Daoy (cell line): ENCODE measurements around the gene AGBL4. TPM values are rescaled to one million over a fixed set of nuclear protein-coding genes. Genes with fewer than 3 reads are reported as not detected.
"Not testable (repeated sequence)": the region's sequence is repeated elsewhere in the genome, so short reads cannot be mapped to it uniquely, and the experiment has no call there.

Source experiments
- DNase-seq: peaks from one replicate; pipeline ENCODE4 v3.0.0-alpha.2; 2015; ENCODE audit warnings: low read depth
- total RNA-seq: library from RNA; depleted of rRNA; stranded (reverse); fragments of >200 nt; shearing (Covaris generic); gene quantifications from 2 replicates; pipeline ENCODE4 v1.2.3, GENCODE V29; 2014

AGBL4 gene
- total RNA-seq, 1 experiment from 2014 or later = not detected

DNA sequence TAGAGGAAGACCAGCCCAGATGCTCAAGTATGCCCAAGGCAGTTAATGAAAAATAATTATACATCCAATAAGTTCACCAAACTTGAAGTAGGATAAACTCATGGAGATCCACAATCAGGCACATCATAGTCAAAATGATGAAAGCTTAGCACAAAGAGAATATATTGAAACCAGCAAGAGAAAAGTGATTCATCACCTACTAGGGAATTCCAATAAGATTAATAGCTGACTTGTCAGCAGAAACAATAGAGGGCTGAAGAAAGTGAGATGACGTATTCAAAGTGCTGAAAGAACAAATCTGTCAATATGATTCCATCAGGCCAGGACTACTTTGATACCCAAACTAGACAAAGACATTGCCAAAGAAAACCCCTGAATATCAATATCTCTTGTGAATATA, 995.4 kb downstream of the AGBL4 start:
- no peak for DNase-seq

DNA sequence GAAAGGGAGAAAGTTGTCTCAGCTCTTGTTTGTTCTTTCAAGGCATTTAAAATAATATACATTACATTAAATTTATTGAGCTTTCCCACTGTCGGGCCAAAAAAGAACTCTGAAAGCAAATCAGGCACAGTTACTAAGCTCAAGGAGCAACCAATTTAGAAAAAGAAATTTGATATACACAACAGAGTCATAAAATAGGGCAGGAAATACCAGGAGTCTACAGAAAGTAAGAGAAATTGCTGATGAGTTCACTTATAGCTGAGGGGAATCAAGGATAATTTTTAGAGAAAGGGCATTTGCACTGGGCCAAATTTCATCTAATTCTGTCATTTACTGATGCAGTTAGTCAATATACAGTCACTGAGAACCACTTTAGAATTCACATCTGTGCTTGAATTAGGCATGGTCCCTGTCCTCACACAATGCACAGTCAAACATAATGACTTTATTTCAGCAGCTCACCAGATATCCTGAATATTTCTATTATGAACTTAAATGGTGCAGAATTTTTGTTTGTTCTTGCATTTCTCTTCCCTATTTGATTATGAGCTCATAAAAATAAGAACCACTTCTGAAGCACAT, 997.4 kb downstream of the AGBL4 start:
- DNase-seq = no peak

DNA sequence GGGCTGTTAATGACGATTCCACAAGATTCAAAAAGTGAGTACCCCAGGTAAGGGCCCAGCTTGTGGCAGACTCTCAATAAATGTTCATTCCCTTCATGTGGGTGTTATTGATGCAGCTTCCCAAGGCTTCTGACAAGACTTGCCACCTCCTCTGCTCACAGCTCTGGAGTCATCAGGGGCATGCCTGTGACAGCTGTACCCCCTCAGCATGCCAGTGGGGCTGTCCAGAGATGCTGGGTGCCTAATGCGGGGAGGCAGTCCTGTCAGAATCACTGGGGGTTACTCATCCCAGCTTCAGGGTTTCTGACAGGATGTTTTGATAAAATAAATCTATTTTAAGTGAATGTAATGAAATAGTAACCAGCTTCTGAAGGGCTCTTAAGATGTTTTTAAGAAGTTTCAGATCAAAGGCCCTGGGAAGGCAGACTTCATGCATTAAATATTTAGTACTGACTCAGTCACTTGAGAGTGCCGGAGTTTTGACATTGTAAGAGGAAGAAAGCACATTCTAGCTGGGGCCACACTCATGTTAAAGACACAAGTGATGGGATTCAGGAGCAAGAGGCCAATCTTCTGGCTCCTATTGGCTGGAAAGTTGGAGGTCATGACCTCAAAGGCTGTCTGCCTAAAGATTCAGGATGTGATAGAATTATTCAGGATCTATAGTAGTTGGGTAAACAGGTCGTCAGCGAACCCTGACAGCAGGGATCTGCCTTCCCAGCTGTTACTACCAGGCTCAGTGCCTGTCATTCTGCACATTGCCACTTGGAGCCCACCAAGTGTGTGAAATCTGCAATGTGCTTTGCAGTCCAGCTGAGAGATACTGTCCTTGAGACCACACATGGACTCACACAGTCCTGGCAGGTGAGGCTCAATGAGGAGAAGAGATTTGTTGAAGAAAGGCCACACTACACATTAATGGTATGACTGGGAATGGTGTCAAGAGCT, 1007.5 kb downstream of the AGBL4 start:
- no peak for DNase-seq

- DNase-seq = no peak
These were observed 1010.7 kb downstream of the AGBL4 start for GRCh38 chr1:49013079-49013478.

- DNase-seq = not testable (repeated sequence)
These were observed 1020.8 kb downstream of the AGBL4 start for GRCh38 chr1:49002981-49003380.

- DNase-seq = no peak
These were observed 1024.4 kb downstream of the AGBL4 start for GRCh38 chr1:48999321-48999720.

GRCh38 chr1:48996311-48996710, 1027.4 kb downstream of the AGBL4 start:
- no peak for DNase-seq

GRCh38 chr1:48988633-48989197, 1035.0 kb downstream of the AGBL4 start:
- DNase-seq = no peak

GRCh38 chr1:48979940-48980339, 1043.8 kb downstream of the AGBL4 start:
- DNase-seq = no peak

- no peak for DNase-seq
These were observed 1045.3 kb downstream of the AGBL4 start for GRCh38 chr1:48978413-48978812.

DNA sequence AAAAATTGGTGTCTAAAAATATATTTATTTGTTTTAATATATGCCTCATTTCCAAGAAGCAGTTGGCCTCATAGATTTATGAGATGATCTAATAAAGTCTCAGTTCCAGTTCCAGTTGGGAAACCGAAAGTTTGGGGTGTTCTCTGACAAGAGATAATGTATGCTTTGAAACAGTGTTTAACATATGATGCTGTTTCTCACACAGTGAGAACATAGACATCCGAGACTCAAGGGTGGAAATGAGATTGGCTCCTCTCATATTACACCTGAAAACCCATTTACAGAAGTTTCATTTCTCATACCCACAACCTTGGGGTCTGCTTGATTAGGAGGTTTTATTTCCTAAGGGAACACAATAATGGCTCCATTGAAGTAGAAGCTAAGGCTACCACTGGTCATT, 1046.5 kb downstream of the AGBL4 start:
- no peak for DNase-seq

- DNase-seq = no peak
These were observed 1053.8 kb downstream of the AGBL4 start for GRCh38 chr1:48969971-48970370.

- DNase-seq = no peak
These were observed 1056.4 kb downstream of the AGBL4 start for GRCh38 chr1:48967318-48967717.

- DNase-seq = no peak
These were observed 1057.2 kb downstream of the AGBL4 start for GRCh38 chr1:48966583-48966982.

GRCh38 chr1:48960320-48960719, 1063.4 kb downstream of the AGBL4 start:
- DNase-seq = no peak

DNA sequence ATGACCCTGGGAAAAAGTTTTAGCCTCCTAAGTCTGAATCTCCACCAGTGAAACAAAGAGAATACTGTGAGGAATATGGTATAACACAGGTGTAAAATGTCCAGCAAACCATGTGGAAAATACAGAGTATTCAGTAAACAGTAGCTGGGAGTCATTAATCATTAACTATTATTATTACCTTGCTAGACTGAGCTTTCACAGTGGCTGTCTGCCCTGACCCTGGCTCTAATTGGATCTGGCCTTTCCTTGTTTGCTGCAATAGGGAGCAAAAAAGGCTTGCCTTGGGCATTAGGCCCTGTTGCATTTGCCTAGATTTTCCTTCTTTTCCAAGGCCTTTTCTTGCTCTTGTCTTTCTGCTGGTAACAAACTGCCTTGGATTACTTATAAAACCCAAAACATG, 1068.0 kb downstream of the AGBL4 start:
- no peak for DNase-seq

- DNase-seq = no peak
These were observed 1070.1 kb downstream of the AGBL4 start for GRCh38 chr1:48953617-48954016.

- DNase-seq = no peak
These were observed 1075.2 kb downstream of the AGBL4 start for GRCh38 chr1:48948562-48948961.

- no peak for DNase-seq
These were observed 1075.8 kb downstream of the AGBL4 start for GRCh38 chr1:48947761-48948537.

DNA sequence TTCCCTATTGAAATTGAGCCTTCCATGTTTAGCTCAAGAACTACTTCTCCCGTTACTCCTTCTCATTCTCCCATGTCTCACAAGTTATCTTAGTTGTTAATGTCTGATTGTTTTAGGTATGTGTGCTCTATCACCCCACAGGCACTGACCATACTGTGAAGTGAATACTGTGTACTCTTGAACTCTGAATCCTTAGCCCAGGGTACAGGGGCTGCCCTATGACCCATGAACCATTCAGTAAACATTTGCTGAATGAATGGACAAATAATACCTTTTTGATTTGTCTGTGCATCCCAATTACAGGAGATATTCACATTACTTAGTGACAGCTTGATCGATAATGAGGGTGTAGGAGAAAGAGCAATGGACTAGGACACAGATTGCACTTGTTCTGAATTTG, 1077.7 kb downstream of the AGBL4 start:
- DNase-seq = no peak

GRCh38 chr1:48944811-48945210, 1078.9 kb downstream of the AGBL4 start:
- DNase-seq = no peak

GRCh38 chr1:48943826-48944225, 1079.9 kb downstream of the AGBL4 start:
- DNase-seq = no peak
